PC-3 (cell line): ENCODE results near the gene SLAMF8. TPM values are rescaled to one million over a fixed set of nuclear protein-coding genes. Genes with fewer than 3 reads are reported as not detected.

ENCODE experiments used
- ATAC-seq: fragments of 200-7000 bp; cut with Tn5 transposase; 2 replicates; pipeline ENCODE4 v1.9.1; 2020; ENCODE audit warnings: mild to moderate bottlenecking, moderate library complexity
- BruUV-seq: library from RNA; stranded (reverse); fragments of 400-500 nt; replicated peaks from 2 replicates; lab custom pipeline; 2021; lab: Mats Ljungman, UMichigan
- CTCF ChIA-PET: fragments of 300-600 bp; sonication (Branson Sonifier 250); formaldehyde crosslinking; loops from one replicate; lab custom pipeline; 2022; ENCODE audit warnings: antibody characterized with exemption; lab: Charles Lee
- POLR2A ChIA-PET: fragments of 300-600 bp; sonication (Branson Sonifier 250); formaldehyde crosslinking; loops from one replicate; lab custom pipeline; 2022; ENCODE audit warnings: antibody characterized with exemption; ENCODE audit not compliant: unreplicated experiment; lab: Charles Lee
- DNase-seq: peaks from one replicate; pipeline ENCODE4 v3.0.0-alpha.2; 2015
- H2AFZ ChIP-seq: fragments of 300-600 bp; sonication (generic); 2 replicates; pipeline ENCODE4 v1.6.0; 2016; ENCODE audit warnings: antibody characterized with exemption, low read length
- H3F3A ChIP-seq: fragments of 300-600 bp; sonication (generic); one replicate; pipeline ENCODE4 v1.6.0; 2017; ENCODE audit warnings: antibody characterized with exemption, low read length, control low read depth, mild to moderate bottlenecking; ENCODE audit not compliant: unreplicated experiment
- H3K27ac ChIP-seq: fragments of 300-600 bp; sonication (generic); 2 replicates; pipeline ENCODE4 v1.5.1; 2016; ENCODE audit warnings: mild to moderate bottlenecking, low read length
- H3K27me3 ChIP-seq: fragments of 300-600 bp; sonication (generic); 2 replicates; pipeline ENCODE4 v1.6.1; 2016; ENCODE audit warnings: low read length, mixed read lengths
- H3K36me3 ChIP-seq: fragments of 300-600 bp; sonication (generic); 2 replicates; pipeline ENCODE4 v1.6.1; 2016; ENCODE audit warnings: low read depth, mixed run types, low read length, mixed read lengths
- H3K4me1 ChIP-seq: fragments of 300-600 bp; sonication (generic); 2 replicates; pipeline ENCODE4 v1.5.1; 2016; ENCODE audit warnings: low read length; ENCODE audit not compliant: insufficient read depth
- H3K4me2 ChIP-seq: fragments of 300-600 bp; sonication (generic); 2 replicates; pipeline ENCODE4 v1.6.0; 2016; ENCODE audit warnings: low read length
- H3K4me3 ChIP-seq: fragments of 300-600 bp; sonication (generic); 2 replicates; pipeline ENCODE4 v1.5.1; 2016; ENCODE audit warnings: mild to moderate bottlenecking, low read length, mixed read lengths
- H3K79me2 ChIP-seq: fragments of 300-600 bp; sonication (generic); 2 replicates; pipeline ENCODE4 v1.6.1; 2017; ENCODE audit warnings: low read length, mixed read lengths
- H3K9ac ChIP-seq: fragments of 300-600 bp; sonication (generic); 2 replicates; pipeline ENCODE4 v1.6.0; 2016; ENCODE audit warnings: mild to moderate bottlenecking, low read length
- H3K9me2 ChIP-seq: fragments of 300-600 bp; sonication (generic); replicated peaks from 2 replicates; pipeline ENCODE4 v1.6.1; 2016; ENCODE audit warnings: mixed run types, low read length, mixed read lengths
- H3K9me3 ChIP-seq: fragments of 300-600 bp; sonication (generic); 2 replicates; pipeline ENCODE4 v1.6.1; 2016; ENCODE audit warnings: low read length, mixed read lengths
- H4K20me1 ChIP-seq: fragments of 300-600 bp; sonication (generic); 2 replicates; pipeline ENCODE4 v1.6.1; 2016; ENCODE audit warnings: low read length, mixed read lengths
- CTCF ChIP-seq: fragments of 300-600 bp; sonication (generic); conservative IDR thresholded peaks from 2 replicates; pipeline ENCODE4 v1.5.1; 2017; ENCODE audit warnings: antibody characterized with exemption, low read depth, mild to moderate bottlenecking, low read length
- EZH2 ChIP-seq: fragments of 300-600 bp; sonication (generic); IDR thresholded peaks from one replicate; pipeline ENCODE4 v1.6.1; 2017; ENCODE audit warnings: antibody characterized with exemption, mild to moderate bottlenecking, low read length; ENCODE audit not compliant: unreplicated experiment
- EZH2phosphoT487 ChIP-seq: fragments of 300-600 bp; sonication (generic); IDR thresholded peaks from 2 replicates; pipeline ENCODE4 v1.6.1; 2018; ENCODE audit warnings: mild to moderate bottlenecking, antibody characterized with exemption, low read length, borderline replicate concordance
- intact Hi-C: fragments of 100-400 bp; cut with micrococcal nuclease; formaldehyde crosslinking; loops from 2 replicates; pipeline ENCODE4 v1.9.0; 2023
- total RNA-seq: library from RNA; depleted of rRNA; stranded (reverse); fragments of >200 nt; gene quantifications from 2 replicates; pipeline ENCODE4 v1.2.3, GENCODE V29; 2014

SLAMF8 gene
- total RNA-seq, 1 experiment from 2014 or later, result not detected

GRCh38 chr1:159829273-159829634 lies 2.6 kb downstream of the SLAMF8 start:
- peak; percentile 53 for ATAC-seq
- TF ChIP-seq EZH2 (no peak), EZH2phosphoT487 (no peak), CTCF (no peak)
- Histone ChIP-seq H3F3A (no peaks in the 10 kb centered on the region), H3K9me2 (no peaks in the 10 kb centered on the region), H3K4me3 (no peak overlapping the region), H3K36me3 (no peaks in the 10 kb centered on the region), H2AFZ (no peak overlapping the region), H3K9me3 (no peaks in the 10 kb centered on the region), H4K20me1 (no peaks in the 10 kb centered on the region), H3K4me2 (no peak overlapping the region), H3K79me2 (no peaks in the 10 kb centered on the region), H3K27me3 (no peaks in the 10 kb centered on the region), H3K9ac (no peak overlapping the region), H3K27ac (no peak overlapping the region), H3K4me1 (no peaks in the 10 kb centered on the region)
- POLR2A ChIA-PET, result no interaction called here
- intact Hi-C loops, result no loop called here
- no TSS peak for BruUV-seq
- no peak for DNase-seq
- CTCF ChIA-PET, result no interaction called here

GRCh38 chr1:159829822-159830465 lies 3.3 kb downstream of the SLAMF8 start:
- ChIA-PET POLR2A (no interaction called here), CTCF (no interaction called here)
- no peak overlapping the region for H3K9ac ChIP-seq
- no peak overlapping the region for H2AFZ ChIP-seq
- H3K4me1 ChIP-seq, result no peaks in the 10 kb centered on the region
- peak; percentile 22; the same call in 1 of the 2 replicates for ATAC-seq
- TF ChIP-seq EZH2phosphoT487, result no peak
- no peak for TF ChIP-seq CTCF
- TF ChIP-seq EZH2, result no peak
- H3K4me2 ChIP-seq, result no peak overlapping the region
- intact Hi-C loops, result no loop called here
- no peak overlapping the region for H3K4me3 ChIP-seq
- no peaks in the 10 kb centered on the region for H3K27me3 ChIP-seq
- H3K36me3 ChIP-seq, result no peaks in the 10 kb centered on the region
- no peaks in the 10 kb centered on the region for H3F3A ChIP-seq
- no TSS peak for BruUV-seq
- no peak overlapping the region for H3K27ac ChIP-seq
- H3K79me2 ChIP-seq, result no peaks in the 10 kb centered on the region
- H4K20me1 ChIP-seq, result no peaks in the 10 kb centered on the region
- DNase-seq, result no peak
- H3K9me2 ChIP-seq, result no peaks in the 10 kb centered on the region
- H3K9me3 ChIP-seq, result no peaks in the 10 kb centered on the region

GRCh38 chr1:159830722-159831121 lies 4.0 kb downstream of the SLAMF8 start:
- ATAC-seq, result no peak
- no peaks in the 10 kb centered on the region for H3K79me2 ChIP-seq
- no peaks in the 10 kb centered on the region for H3K36me3 ChIP-seq
- H3K9me2 ChIP-seq, result no peaks in the 10 kb centered on the region
- H3K9ac ChIP-seq, result no peak overlapping the region
- POLR2A ChIA-PET, result no interaction called here
- H2AFZ ChIP-seq, result no peak overlapping the region
- H3K4me1 ChIP-seq, result no peaks in the 10 kb centered on the region
- no TSS peak for BruUV-seq
- H3K9me3 ChIP-seq, result no peaks in the 10 kb centered on the region
- intact Hi-C loops, result no loop called here
- no peak for DNase-seq
- CTCF ChIA-PET, result no interaction called here
- H4K20me1 ChIP-seq, result no peaks in the 10 kb centered on the region
- H3K27me3 ChIP-seq, result no peaks in the 10 kb centered on the region
- H3F3A ChIP-seq, result no peaks in the 10 kb centered on the region
- TF ChIP-seq CTCF (no peak), EZH2 (no peak), EZH2phosphoT487 (no peak)
- H3K4me2 ChIP-seq, result no peak overlapping the region
- no peak overlapping the region for H3K4me3 ChIP-seq
- H3K27ac ChIP-seq, result no peak overlapping the region
